Activated naive CD4-positive, alpha-beta T cell treated with anti-CD3 and anti-CD28 coated beads for 36 hours (primary cell): ENCODE results near the gene CCDC200. TPM values are rescaled to one million over a fixed set of nuclear protein-coding genes. Genes with fewer than 3 reads are reported as not detected.
"Not testable (repeated sequence)": the region's sequence is repeated elsewhere in the genome, so short reads cannot be mapped to it uniquely, and the experiment has no call there.

Source experiments
- CTCF ChIA-PET: fragments of 350-600 bp; sonication (Branson Sonifier 250); formaldehyde crosslinking; loops from one replicate; lab custom pipeline; 2021; ENCODE audit warnings: antibody characterized with exemption; lab: Charles Lee
- DNase-seq: peaks from one replicate; pipeline ENCODE4 v3.0.0-alpha.2; 2020
- H3K27ac Mint-ChIP-seq: one replicate; pipeline ENCODE4 v1.8.0; 2021; ENCODE audit warnings: mild to moderate bottlenecking, mixed read lengths
- H3K27me3 Mint-ChIP-seq: one replicate; pipeline ENCODE4 v1.8.0; 2021; ENCODE audit warnings: low read depth, mixed read lengths
- H3K36me3 Mint-ChIP-seq: one replicate; pipeline ENCODE4 v1.8.0; 2021; ENCODE audit warnings: low read depth, mixed read lengths
- H3K4me1 Mint-ChIP-seq: one replicate; pipeline ENCODE4 v1.8.0; 2021; ENCODE audit warnings: low read depth, mixed read lengths
- H3K4me3 Mint-ChIP-seq: one replicate; pipeline ENCODE4 v1.8.0; 2021; ENCODE audit warnings: mild to moderate bottlenecking, moderate library complexity, mixed read lengths
- H3K9me3 Mint-ChIP-seq: one replicate; pipeline ENCODE4 v1.8.0; 2021; ENCODE audit warnings: mixed read lengths
- intact Hi-C: fragments of 100-400 bp; cut with micrococcal nuclease; formaldehyde crosslinking; loops from one replicate; pipeline ENCODE4 v1.15.1; 2023
- total RNA-seq, 2 experiments: library from RNA; stranded (reverse); gene quantifications; one replicate each; pipeline ENCODE4 v1.2.3, GENCODE V29; 2021

Gene CCDC200
- not detected for total RNA-seq

DNA sequence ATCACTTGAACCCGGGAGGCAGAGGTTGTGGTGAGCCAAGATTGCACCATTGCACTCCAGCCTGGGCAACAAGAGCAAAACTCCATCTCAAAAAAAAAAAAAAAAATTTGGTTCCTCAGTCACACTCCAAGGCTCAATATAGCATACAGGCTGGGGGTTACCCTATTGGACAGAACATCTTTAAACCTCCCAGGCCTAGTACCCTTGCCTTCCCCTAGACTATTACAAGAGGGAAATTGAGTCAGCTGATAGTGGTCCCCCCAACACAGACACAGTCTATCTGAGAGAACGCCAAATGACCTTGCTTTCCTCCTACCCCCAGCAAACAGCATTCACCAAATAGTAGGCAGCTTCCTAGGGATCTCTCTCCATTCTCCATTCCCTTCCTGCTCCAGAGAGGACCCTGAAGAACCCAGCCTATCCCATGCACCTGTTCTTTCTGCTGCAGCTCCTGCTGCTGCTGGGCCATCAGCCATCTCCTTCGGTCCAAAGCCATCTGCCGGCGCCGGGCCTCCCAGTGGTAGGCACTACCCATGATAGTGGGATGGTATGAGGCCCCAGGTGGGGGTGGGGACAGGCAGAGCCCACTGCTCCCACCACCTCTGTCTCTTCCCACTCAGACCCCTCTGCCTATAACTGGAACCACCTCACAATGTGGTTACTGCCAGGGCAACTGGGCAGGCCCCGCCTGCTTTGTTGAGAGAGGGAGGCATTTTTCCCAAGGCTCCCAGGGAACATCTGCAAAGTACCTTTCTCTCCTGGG is at the start of gene CCDC200:
CCDC200 (minus strand) TSS at position 604 of the 763 bp plus-strand sequence; CDS start at position 535, 69 bp downstream.
- H3K4me1 Mint-ChIP-seq, H3K36me3 Mint-ChIP-seq, CTCF ChIA-PET: not testable (repeated sequence)

GRCh38 chr17:43272914-43273313 is 44.5 kb upstream of the CCDC200 start:
- H3K36me3 Mint-ChIP-seq, CTCF ChIA-PET, DNase-seq, intact Hi-C loops, H3K4me3 Mint-ChIP-seq, H3K9me3 Mint-ChIP-seq, H3K27ac Mint-ChIP-seq, H3K27me3 Mint-ChIP-seq, H3K4me1 Mint-ChIP-seq: not testable (repeated sequence)

More for the DNA sequence above, at the start of gene CCDC200:
- H3K27me3 Mint-ChIP-seq, intact Hi-C loops, H3K27ac Mint-ChIP-seq, H3K4me3 Mint-ChIP-seq, H3K9me3 Mint-ChIP-seq, DNase-seq: not testable (repeated sequence)

DNA sequence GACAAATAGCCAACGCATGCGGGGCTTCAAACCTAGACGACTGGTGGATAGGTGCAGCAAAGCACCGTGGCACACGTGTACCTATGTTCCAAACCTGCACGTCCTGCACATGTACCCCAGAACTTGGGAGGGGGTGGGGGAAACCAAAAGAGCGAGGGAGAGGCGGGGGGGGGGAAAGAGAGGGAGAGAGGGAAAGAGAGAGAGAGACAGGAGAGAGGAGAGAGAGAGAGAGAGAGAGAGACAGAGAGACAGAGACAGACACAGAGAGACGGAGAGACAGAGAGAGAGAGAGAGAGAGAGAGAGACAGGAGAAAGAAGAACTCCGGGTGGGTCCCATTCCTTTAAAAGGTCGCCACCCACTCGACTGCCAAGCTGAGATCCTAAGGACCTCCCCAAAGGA is 44.1 kb upstream of the CCDC200 start:
- intact Hi-C loops, H3K27me3 Mint-ChIP-seq, H3K4me1 Mint-ChIP-seq, H3K9me3 Mint-ChIP-seq, CTCF ChIA-PET, H3K36me3 Mint-ChIP-seq: not testable (repeated sequence)
- Mint-ChIP-seq H3K27ac (peak overlapping the region; percentile 71), H3K4me3 (peak overlapping the region; percentile 22)
- peak; percentile 2 for DNase-seq

GRCh38 chr17:43270552-43271504 is 42.4 kb upstream of the CCDC200 start:
- intact Hi-C loops, H3K4me3 Mint-ChIP-seq, H3K9me3 Mint-ChIP-seq, DNase-seq, H3K36me3 Mint-ChIP-seq, H3K27ac Mint-ChIP-seq, H3K27me3 Mint-ChIP-seq, H3K4me1 Mint-ChIP-seq, CTCF ChIA-PET: not testable (repeated sequence)

- H3K4me3 Mint-ChIP-seq, H3K27me3 Mint-ChIP-seq, intact Hi-C loops, H3K4me1 Mint-ChIP-seq, H3K27ac Mint-ChIP-seq, CTCF ChIA-PET, H3K9me3 Mint-ChIP-seq, DNase-seq, H3K36me3 Mint-ChIP-seq: not testable (repeated sequence)
Measured at GRCh38 chr17:43246456-43246855, 18.0 kb upstream of the CCDC200 start.

DNA sequence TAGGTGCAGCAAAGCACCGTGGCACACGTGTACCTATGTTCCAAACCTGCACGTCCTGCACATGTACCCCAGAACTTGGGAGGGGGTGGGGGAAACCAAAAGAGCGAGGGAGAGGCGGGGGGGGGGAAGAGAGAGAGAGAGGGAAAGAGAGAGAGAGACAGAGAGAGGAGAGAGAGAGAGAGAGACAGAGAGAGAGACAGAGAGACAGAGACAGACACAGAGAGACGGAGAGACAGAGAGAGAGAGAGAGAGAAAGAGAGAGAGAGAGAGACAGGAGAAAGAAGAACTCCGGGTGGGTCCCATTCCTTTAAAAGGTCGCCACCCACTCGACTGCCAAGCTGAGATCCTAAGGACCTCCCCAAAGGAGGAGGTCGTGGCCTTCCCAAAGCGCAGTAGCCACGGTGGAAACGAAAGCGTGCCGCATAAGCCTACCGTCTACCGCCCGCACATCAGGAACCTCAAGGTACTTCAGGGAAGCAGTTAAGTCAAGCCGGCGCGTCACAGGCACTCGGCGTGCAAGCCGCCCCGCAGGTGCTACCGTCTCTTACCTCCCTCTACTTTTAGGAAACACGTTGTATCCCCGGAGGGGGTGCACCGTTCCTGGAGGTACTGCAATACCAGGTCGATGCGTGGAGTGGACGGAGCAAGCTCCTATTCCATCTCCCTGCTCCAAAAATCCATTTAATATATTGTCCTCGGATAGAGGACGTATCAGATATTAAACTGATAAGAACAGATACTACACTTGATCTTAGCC is 12.4 kb upstream of the CCDC200 start:
- H3K4me3 Mint-ChIP-seq, H3K27me3 Mint-ChIP-seq, CTCF ChIA-PET, H3K4me1 Mint-ChIP-seq, intact Hi-C loops, H3K9me3 Mint-ChIP-seq, H3K27ac Mint-ChIP-seq, DNase-seq, H3K36me3 Mint-ChIP-seq: not testable (repeated sequence)

- H3K27me3 Mint-ChIP-seq, H3K9me3 Mint-ChIP-seq, CTCF ChIA-PET, H3K4me1 Mint-ChIP-seq, DNase-seq, H3K27ac Mint-ChIP-seq, H3K4me3 Mint-ChIP-seq, H3K36me3 Mint-ChIP-seq, intact Hi-C loops: not testable (repeated sequence)
Measured at GRCh38 chr17:43239597-43239996, 11.2 kb upstream of the CCDC200 start.

GRCh38 chr17:43233877-43234276 is 5.5 kb upstream of the CCDC200 start, which contains the start of gene RNU2-1:
RNU2-1 (minus strand) TSS chr17:43233977.
- not testable (repeated sequence) for H3K9me3 Mint-ChIP-seq

DNA sequence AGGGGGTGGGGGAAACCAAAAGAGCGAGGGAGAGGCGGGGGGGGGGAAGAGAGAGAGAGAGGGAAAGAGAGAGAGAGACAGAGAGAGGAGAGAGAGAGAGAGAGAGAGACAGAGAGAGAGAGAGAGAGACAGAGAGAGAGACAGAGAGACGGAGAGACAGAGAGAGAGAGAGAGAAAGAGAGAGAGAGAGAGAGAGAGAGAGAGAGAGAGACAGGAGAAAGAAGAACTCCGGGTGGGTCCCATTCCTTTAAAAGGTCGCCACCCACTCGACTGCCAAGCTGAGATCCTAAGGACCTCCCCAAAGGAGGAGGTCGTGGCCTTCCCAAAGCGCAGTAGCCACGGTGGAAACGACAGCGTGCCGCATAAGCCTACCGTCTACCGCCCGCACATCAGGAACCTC is 4.8 kb upstream of the CCDC200 start:
- H3K4me3 Mint-ChIP-seq, CTCF ChIA-PET, H3K9me3 Mint-ChIP-seq: not testable (repeated sequence)

More at GRCh38 chr17:43233877-43234276, 5.5 kb upstream of the CCDC200 start, which contains the start of gene RNU2-1:
- H3K27ac Mint-ChIP-seq, H3K4me1 Mint-ChIP-seq, H3K36me3 Mint-ChIP-seq, intact Hi-C loops, DNase-seq, H3K4me3 Mint-ChIP-seq, CTCF ChIA-PET, H3K27me3 Mint-ChIP-seq: not testable (repeated sequence)

GRCh38 chr17:43232021-43232699 is 3.7 kb upstream of the CCDC200 start:
- DNase-seq: peak; percentile 48
- H3K27me3 Mint-ChIP-seq, H3K4me1 Mint-ChIP-seq, H3K27ac Mint-ChIP-seq, CTCF ChIA-PET, H3K36me3 Mint-ChIP-seq, H3K9me3 Mint-ChIP-seq, intact Hi-C loops: not testable (repeated sequence)
- H3K4me3 Mint-ChIP-seq: peak overlapping the region; percentile 22

More for the DNA sequence above, 4.8 kb upstream of the CCDC200 start:
- H3K4me1 Mint-ChIP-seq, DNase-seq, H3K27ac Mint-ChIP-seq, H3K36me3 Mint-ChIP-seq, H3K27me3 Mint-ChIP-seq, intact Hi-C loops: not testable (repeated sequence)

GRCh38 chr17:43231205-43232020 is 3.0 kb upstream of the CCDC200 start:
- intact Hi-C loops: not testable (repeated sequence)

More at GRCh38 chr17:43231205-43232020, 3.0 kb upstream of the CCDC200 start:
- peak; percentile 5 for DNase-seq
- H3K27ac Mint-ChIP-seq, CTCF ChIA-PET, H3K36me3 Mint-ChIP-seq, H3K4me1 Mint-ChIP-seq, H3K9me3 Mint-ChIP-seq, H3K27me3 Mint-ChIP-seq: not testable (repeated sequence)
- H3K4me3 Mint-ChIP-seq: peak overlapping the region; percentile 22
